NCI-H2196 (cell line): ENCODE data around the gene RAPSN.

ENCODE experiments used
- DNase-seq: peaks from one replicate; lab custom pipeline; 2025; ENCODE audit not compliant: unreplicated experiment; lab: John Stamatoyannopoulos, UW

The RAPSN gene

GRCh38 chr11:47466701-47467250, 17.8 kb upstream of the RAPSN start:
- peak; percentile 80 for DNase-seq

DNA sequence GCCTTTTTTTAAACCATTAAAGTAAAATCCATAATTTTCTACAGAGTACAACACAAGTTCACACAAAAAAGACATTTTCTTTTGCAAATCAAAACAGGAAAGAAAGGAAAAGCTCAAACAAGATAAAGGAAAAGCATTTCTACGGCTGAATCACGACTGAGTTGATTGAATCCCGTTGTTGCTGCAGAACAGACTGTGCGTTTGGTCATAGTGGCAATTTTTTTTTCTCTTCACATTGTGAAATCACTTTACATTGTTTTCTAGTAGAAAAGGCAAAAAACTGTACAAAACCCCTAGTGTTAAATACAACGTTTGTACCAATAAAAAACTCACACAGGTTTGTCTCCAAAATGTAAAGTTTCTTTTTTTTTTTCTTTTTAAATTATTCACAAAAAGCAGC, 17.3 kb upstream of the RAPSN start:
- DNase-seq: no peak

DNA sequence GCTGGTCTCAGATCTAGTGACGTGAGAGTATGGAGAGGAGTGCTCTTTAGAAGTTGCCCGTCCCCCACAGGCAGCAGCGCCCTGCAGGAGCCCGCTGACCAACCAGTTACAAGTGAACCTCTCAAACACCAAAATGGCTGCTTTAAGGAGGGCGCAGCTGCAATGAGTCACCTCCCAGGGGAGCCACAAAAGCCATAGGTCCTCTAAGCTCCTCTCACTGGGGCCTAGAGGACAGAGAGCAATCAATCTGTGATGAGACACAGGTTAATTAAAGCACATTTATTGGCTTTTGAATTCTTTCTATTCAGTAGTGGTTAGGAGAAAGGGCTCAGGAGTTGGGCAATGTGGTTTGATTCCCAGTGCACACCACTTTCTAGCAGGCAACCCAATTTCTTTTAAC, 15.5 kb upstream of the RAPSN start:
- no peak for DNase-seq

DNA sequence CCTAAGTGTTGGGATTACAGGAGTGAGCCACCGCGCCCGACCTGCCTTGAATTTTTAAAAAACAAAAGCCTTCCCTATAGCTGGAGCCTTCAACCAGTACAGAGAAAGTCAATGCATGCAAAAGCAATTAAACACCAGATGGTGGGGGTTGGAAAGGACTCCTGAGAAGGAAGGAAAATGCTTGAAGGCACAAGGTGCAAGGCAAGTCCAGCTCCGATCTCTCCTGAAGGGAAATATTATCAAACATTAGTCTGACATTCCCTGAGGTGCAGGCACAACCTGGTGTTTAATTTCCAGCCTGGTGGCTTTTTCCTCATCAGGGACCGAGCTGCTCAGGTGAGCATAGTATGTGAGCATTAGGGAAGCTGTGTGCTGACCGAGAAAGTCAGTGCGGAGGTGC, 12.9 kb upstream of the RAPSN start:
- DNase-seq: no peak

GRCh38 chr11:47460571-47461235, 11.8 kb upstream of the RAPSN start:
- no peak for DNase-seq

GRCh38 chr11:47454258-47454671, 5.3 kb upstream of the RAPSN start:
- peak; percentile 79 for DNase-seq

GRCh38 chr11:47453365-47453764, 4.4 kb upstream of the RAPSN start:
- no peak for DNase-seq

DNA sequence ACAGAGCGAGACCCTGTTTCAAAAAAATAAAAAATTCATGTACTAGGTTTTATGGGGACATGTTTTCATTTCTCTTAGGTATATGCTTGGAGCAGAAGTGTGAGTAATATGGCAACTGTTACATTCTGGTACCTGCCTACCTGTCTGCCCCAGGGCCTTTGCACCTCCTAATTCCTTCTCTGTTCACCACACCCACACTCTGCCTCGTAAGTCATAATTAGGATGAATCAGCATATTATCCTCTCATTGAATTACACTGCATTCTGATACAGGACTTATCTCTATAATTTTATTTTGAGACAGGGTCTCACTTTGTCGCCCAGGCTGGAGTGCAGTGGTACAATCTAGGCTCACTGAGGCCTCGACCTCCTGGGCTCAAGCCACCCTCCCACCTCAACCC, 3.1 kb upstream of the RAPSN start:
- no peak for DNase-seq

- DNase-seq: no peak
These were observed 2.5 kb upstream of the RAPSN start for GRCh38 chr11:47451436-47451835.

DNA sequence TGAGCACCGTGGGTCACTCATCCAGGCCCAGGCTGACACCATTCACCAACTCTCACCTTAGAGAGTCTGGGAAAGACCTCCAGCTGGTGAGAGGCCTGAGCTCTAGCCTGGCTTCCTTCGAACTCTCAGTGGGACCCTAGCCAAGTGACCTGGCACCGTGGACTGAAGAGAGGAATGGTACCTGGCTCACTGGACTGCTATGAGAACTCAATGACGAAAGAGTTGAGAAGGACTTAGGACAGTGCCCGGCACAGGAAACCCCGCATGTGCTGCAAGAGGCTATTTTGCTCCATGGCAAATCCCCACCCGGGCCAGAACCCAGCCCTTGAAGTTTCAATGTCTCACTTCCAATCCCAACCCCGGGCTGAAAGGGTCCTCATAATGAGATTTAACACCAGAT, 605 bp upstream of the RAPSN start:
- DNase-seq: no peak

- DNase-seq: no peak
These were observed 1.0 kb downstream of the RAPSN start for GRCh38 chr11:47447906-47448305.

- DNase-seq: no peak
These were observed 2.1 kb downstream of the RAPSN start for GRCh38 chr11:47446833-47447232.

- no peak for DNase-seq
These were observed 3.1 kb downstream of the RAPSN start for GRCh38 chr11:47445840-47446239.

GRCh38 chr11:47443817-47444216, 5.1 kb downstream of the RAPSN start:
- DNase-seq: no peak

- peak; percentile 69 for DNase-seq
These were observed 5.8 kb downstream of the RAPSN start for GRCh38 chr11:47443028-47443700.

DNA sequence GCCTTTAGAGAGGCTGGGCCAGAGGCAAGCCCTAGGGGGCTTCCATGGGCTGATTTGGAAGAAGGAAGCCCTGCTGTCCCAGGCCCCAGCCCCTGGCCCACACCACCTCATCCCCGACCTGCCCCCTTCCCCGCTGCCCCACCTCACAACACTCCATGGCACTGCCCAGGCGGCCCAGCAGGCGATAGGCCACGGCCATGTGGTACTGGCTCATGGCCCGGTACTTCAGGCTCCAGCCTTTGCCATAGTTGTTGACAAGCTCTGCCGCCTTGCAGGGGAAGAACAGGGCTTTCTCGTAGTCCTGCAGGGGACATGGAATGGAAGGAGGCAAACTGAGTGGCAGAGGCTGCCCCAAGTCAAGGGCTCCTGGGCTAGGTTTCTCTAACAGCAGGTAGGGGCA, 6.4 kb downstream of the RAPSN start:
- DNase-seq: no peak

- no peak for DNase-seq
These were observed 7.5 kb downstream of the RAPSN start for GRCh38 chr11:47441421-47441820.

DNA sequence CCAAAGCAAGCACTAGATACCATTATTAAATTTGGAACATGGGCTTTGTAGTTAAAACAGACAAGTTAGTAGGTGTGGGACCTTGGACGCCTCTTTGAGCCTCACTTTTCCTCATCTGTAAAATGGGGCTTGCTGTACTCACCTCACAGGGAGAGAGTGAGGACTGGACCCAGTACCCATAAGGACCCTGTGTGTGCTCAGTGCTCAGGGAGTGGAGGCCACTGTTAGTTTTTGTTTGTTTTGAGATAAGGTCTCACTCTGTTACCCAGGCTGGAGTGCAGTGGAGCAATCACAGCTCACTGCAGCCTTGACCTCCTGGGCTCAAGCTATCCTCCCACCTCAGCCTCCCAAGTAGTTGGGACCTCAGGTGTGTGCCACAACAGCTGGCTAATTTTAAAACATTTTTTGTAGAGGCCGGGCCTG, 8.9 kb downstream of the RAPSN start:
- DNase-seq: no peak

GRCh38 chr11:47438721-47439120, 10.2 kb downstream of the RAPSN start:
- DNase-seq: no peak

- DNase-seq: peak; percentile 25
These were observed 11.1 kb downstream of the RAPSN start for GRCh38 chr11:47437746-47438418.

- no peak for DNase-seq
These were observed 11.7 kb downstream of the RAPSN start for GRCh38 chr11:47437218-47437745.

DNA sequence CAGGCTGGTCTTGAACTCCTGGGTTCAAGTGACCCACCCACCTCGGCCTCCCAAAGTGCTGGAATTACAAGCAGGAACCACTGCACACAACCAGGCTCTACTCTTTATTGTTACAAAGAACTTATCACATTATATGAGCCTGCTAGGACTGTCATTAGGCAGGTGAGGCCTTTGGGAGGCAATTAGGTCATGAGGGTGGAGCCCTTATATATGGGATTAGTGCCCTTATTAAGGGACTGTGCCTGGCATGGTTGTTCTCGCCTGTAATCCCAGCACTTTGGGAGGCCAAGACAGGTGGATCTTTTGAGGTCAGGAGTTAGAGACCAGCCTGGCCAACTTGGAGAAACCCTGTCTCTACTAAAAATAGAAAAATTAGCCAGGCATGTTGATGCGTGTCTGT, 12.2 kb downstream of the RAPSN start:
- DNase-seq: no peak
